Osteoblast (primary cell): ENCODE measurements around the gene SCG2. TPM values are rescaled to one million over a fixed set of nuclear protein-coding genes. Genes with fewer than 3 reads are reported as not detected.

Experiments used
- DNase-seq: peaks from one replicate; pipeline ENCODE4 v3.0.0; 2011; ENCODE audit warnings: low spot score, mixed read lengths; ENCODE audit not compliant: insufficient read length; ENCODE audit errors: missing footprints
- H2AFZ ChIP-seq: 2 replicates; pipeline ENCODE4 v1.6.0; 2011; ENCODE audit warnings: mild to moderate bottlenecking, low read length
- H3K27ac ChIP-seq: 2 replicates; pipeline ENCODE4 v1.5.1; 2011; ENCODE audit warnings: mild to moderate bottlenecking, low read depth, low read length, moderate library complexity
- H3K27me3 ChIP-seq: 2 replicates; pipeline ENCODE4 v1.6.0; 2012; ENCODE audit warnings: mild to moderate bottlenecking, control low read depth, inconsistent platforms, low read length, moderate library complexity; ENCODE audit not compliant: insufficient read depth
- H3K36me3 ChIP-seq: 2 replicates; pipeline ENCODE4 v1.5.1; 2011; ENCODE audit warnings: mild to moderate bottlenecking, low read length, control low read depth, moderate library complexity; ENCODE audit not compliant: insufficient read depth
- H3K4me1 ChIP-seq: 2 replicates; pipeline ENCODE4 v1.5.1; 2011; ENCODE audit warnings: mild to moderate bottlenecking, low read length, control low read depth, moderate library complexity; ENCODE audit not compliant: insufficient read depth
- H3K4me2 ChIP-seq: 2 replicates; pipeline ENCODE4 v1.6.0; 2011; ENCODE audit warnings: mild to moderate bottlenecking, low read length; ENCODE audit not compliant: insufficient read depth
- H3K4me3 ChIP-seq: fragments of 200-600 bp; sonication (generic); 3 replicates; pipeline ENCODE4 v1.5.1; 2012; ENCODE audit warnings: mild to moderate bottlenecking, low read length, inconsistent platforms; ENCODE audit not compliant: insufficient read depth
- H3K79me2 ChIP-seq: 2 replicates; pipeline ENCODE4 v1.6.0; 2012; ENCODE audit warnings: mild to moderate bottlenecking, low read length, control low read depth, inconsistent platforms; ENCODE audit not compliant: insufficient read depth
- H3K9me3 ChIP-seq: 2 replicates; pipeline ENCODE4 v1.5.1; 2011; ENCODE audit warnings: low read depth, low read length, control low read depth
- H4K20me1 ChIP-seq: 2 replicates; pipeline ENCODE4 v1.6.0; 2012; ENCODE audit warnings: mild to moderate bottlenecking, low read length, control low read depth; ENCODE audit not compliant: insufficient read depth
- CTCF ChIP-seq: IDR thresholded peaks from 2 replicates; pipeline ENCODE4 v1.5.1; 2011; ENCODE audit warnings: mild to moderate bottlenecking, low read depth, low read length, moderate library complexity; ENCODE audit errors: extremely low read depth
- total RNA-seq: library from RNA; depleted of rRNA; stranded (reverse); fragments of >200 nt; gene quantifications from 2 replicates; pipeline ENCODE4 v1.2.3, GENCODE V29; 2012

Gene SCG2
- total RNA-seq, 1 donor, result 2.2 TPM

- Histone ChIP-seq H3K27ac (peak overlapping the region; percentile 42), H3K4me2 (peak overlapping the region; percentile 44)
Measured at GRCh38 chr2:223585666-223586065, 16.5 kb downstream of the SCG2 start.

GRCh38 chr2:223582001-223582400, 20.2 kb downstream of the SCG2 start:
- H3K9me3 ChIP-seq, result no peaks in the 10 kb centered on the region
- H3K4me3 ChIP-seq, result no peak overlapping the region
- peak overlapping the region; percentile 1 for H2AFZ ChIP-seq
- DNase-seq, result no peak
- no peaks in the 10 kb centered on the region for H3K36me3 ChIP-seq
- no peaks in the 10 kb centered on the region for H3K27me3 ChIP-seq
- H3K4me1 ChIP-seq, result peaks cover 24% of the 10 kb centered on the region
- no peak overlapping the region for H3K27ac ChIP-seq
- H3K79me2 ChIP-seq, result no peaks in the 10 kb centered on the region
- H3K4me2 ChIP-seq, result no peak overlapping the region
- no peaks in the 10 kb centered on the region for H4K20me1 ChIP-seq
- TF ChIP-seq CTCF, result no peak

More at GRCh38 chr2:223585666-223586065, 16.5 kb downstream of the SCG2 start:
- Histone ChIP-seq H3K9me3 (no peaks in the 10 kb centered on the region), H3K27me3 (no peaks in the 10 kb centered on the region), H3K4me3 (no peak overlapping the region), H3K79me2 (no peaks in the 10 kb centered on the region), H3K36me3 (no peaks in the 10 kb centered on the region), H3K4me1 (peaks cover 17% of the 10 kb centered on the region), H4K20me1 (no peaks in the 10 kb centered on the region), H2AFZ (peak overlapping the region; percentile 59)
- TF ChIP-seq CTCF, result no peak
- DNase-seq, result no peak

- no peak for TF ChIP-seq CTCF
- Histone ChIP-seq H4K20me1 (no peaks in the 10 kb centered on the region), H3K4me3 (peak overlapping the region; percentile 17), H3K4me2 (peak overlapping the region; percentile 63), H3K79me2 (no peaks in the 10 kb centered on the region), H3K27me3 (no peaks in the 10 kb centered on the region), H3K4me1 (peaks cover 22% of the 10 kb centered on the region), H2AFZ (peak overlapping the region; percentile 64), H3K27ac (no peak overlapping the region), H3K36me3 (no peaks in the 10 kb centered on the region), H3K9me3 (no peaks in the 10 kb centered on the region)
- peak; percentile 69 for DNase-seq
Measured at GRCh38 chr2:223580951-223581350, 21.2 kb downstream of the SCG2 start.

DNA sequence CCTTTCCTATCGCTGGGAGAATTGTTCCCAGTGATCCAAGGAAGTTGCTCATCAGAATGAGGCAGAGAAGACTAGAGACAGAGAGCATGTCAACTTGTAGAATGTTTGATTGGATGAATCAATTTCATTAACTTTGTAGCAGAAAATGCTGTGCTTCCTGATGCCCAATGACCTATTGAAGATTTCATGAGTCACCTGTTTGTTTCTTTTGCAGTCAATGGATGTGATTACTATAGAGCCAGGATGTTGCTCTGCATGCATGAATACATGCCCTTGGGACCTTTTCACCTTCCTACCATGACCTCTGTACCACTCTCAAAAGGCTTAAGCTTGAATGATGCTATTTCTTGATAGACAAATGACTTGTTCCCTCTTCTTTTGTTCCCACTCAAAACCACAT, 23.3 kb downstream of the SCG2 start:
- DNase-seq, result no peak
- no peaks in the 10 kb centered on the region for H3K36me3 ChIP-seq
- no peaks in the 10 kb centered on the region for H3K79me2 ChIP-seq
- no peaks in the 10 kb centered on the region for H3K9me3 ChIP-seq
- no peaks in the 10 kb centered on the region for H3K27me3 ChIP-seq
- H3K27ac ChIP-seq, result no peak overlapping the region
- TF ChIP-seq CTCF, result no peak
- no peak overlapping the region for H3K4me2 ChIP-seq
- H2AFZ ChIP-seq, result no peak overlapping the region
- H3K4me3 ChIP-seq, result no peak overlapping the region
- H4K20me1 ChIP-seq, result no peaks in the 10 kb centered on the region
- peaks cover 18% of the 10 kb centered on the region for H3K4me1 ChIP-seq
